ENCODE results near the gene PRDM1.

GRCh38 chr6:106145144-106145543, 59.0 kb downstream of the PRDM1 start:
- TF ChIP-seq GATA3 (IDR thresholded peaks at IDR 0.05; ENCODE audit: low read depth, low read length), result no peak
- no peak for TF ChIP-seq GATA2 (IDR thresholded peaks at IDR 0.05; ENCODE audit: low read depth, low read length)
